LoVo (cell line): ENCODE results near the gene ARL15.

Source experiments
- DNase-seq: peaks from one replicate; pipeline ENCODE4 v3.0.0-alpha.2; 2016; ENCODE audit warnings: low spot score

The ARL15 gene

DNA sequence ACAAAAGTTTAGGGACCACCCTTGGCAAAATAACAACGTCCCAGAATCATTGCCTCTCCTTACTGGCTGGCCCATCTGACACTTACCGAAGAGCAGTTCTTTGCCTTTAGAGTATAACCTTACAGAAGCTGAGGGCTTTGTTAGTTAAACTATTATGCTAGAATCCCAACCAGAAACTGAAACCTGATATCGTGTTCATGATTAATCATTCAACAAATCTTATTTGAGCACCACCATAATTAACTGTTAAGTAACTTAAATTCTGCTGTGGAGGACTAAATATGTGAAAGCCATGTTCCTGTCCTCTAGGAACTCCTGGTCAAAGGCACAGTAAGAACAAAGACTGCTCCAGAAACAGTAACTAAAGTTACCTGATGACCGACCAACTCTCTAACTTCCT is 104.9 kb downstream of the ARL15 start:
- no peak for DNase-seq

DNA sequence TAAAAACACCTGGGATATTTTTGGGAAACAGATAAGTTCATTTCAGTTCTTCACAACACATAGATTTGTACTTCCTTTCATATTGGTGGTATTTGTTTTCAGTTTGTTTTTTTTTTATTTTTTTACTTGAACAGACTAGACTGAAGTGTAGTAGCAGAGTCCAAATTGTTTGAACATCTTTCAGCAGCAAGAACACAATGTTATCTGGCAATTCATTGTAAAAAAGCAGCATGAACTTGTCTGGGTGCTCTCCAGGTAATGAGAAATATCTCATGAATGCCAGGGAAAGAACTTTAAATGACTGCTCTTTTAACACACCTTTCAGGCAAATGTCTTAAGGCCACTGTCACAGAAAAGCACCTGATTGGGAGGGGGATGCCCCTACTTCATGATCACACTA is 113.4 kb downstream of the ARL15 start:
- DNase-seq = no peak

DNA sequence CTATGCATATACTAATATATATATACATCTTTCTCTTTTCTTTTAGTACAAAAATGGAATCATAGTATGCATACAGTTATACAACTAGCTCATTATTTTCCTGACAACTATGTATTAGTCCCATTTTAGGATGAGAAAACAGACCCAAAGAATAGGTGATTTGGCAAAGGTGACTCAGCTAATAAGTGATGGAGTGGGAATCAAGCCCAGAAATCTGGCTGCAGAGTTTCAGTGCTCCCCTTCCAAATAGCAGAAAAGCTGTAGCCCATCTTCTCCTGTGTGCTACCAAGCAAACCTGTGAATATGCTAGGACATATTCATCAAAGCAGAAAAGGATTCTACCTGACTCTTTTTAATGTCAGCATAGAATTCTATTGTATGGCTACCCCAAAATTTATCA is 114.7 kb downstream of the ARL15 start:
- DNase-seq = no peak

DNA sequence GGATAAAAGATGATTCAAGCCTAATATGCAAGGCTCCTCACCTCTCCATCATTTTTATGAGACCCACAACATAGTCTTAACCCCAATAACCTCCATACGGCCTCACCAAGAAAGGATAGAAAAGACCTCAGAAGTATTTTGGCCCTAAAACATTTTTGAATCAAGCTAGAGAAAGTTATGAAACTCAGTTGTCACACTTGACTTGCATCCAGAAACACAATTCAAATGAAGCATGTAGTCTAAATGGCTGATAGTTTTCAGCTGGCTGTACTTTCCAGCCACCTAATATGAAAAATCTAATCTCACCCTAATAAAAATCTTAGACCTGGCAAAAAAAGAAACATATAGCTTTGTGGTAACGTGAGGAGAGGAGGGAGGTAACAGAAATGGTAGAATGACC is 116.1 kb downstream of the ARL15 start:
- DNase-seq = no peak

DNA sequence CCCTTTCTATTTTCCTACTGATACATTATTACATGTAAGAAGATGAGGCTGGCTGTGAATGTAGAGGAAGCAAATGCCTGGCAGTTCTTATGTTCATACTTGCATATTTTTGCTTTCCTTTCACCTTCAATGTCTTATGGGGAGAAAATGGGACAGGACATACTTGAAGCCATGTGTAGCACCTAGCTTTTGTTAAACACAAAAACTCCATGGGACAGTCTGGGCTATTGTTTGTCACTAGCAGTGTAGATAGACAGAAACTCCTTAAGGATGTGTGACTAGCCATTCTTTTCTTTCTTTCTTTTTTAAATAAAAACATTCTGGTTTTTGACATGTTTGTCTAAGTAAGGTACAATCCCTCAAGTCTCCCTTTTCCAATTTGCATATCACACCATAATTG is 122.7 kb downstream of the ARL15 start:
- no peak for DNase-seq

DNA sequence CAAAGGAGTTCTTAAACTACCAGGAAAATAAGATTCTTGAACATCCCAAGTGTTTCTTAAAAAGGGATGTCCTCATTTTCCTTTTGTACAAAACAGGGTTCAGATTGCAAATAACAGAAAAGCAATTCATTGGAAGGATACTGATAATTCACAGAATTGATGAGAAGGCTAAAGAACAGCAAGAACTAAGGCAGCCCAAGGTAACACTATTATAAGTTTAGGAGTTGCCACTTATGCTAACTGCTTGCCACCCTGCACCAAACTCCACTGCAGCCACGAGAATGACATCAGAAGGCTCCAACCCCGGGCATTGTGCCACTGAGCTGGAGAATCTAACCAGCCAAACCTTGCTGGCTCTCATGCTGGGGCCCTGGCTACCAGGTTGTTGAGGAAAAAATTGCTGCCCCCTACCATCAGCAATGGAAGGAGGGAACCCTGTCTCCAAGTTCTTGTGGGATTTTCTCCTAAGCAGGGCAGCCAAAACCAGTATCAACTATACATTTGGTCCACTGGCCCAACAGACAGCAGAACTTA is 123.4 kb downstream of the ARL15 start:
- DNase-seq = no peak

DNA sequence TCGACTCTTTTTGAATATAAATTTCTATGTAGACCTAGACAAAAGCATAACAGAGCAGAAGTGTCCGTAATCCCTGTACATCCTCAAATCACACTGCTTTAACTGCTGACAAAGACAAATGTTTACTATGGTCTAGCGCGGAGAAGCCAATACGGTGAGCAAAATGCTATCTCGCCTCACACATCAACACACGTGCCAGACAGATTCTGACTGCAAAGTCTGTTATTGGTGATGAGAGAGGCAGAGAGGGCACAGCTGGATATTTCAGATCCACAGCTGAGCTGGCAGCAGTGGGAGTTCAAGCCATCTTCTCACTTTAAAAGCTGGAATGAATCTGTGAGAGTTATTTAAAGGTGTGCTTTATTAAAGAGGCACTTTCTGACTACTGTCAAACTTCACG is 124.3 kb downstream of the ARL15 start:
- DNase-seq = no peak

DNA sequence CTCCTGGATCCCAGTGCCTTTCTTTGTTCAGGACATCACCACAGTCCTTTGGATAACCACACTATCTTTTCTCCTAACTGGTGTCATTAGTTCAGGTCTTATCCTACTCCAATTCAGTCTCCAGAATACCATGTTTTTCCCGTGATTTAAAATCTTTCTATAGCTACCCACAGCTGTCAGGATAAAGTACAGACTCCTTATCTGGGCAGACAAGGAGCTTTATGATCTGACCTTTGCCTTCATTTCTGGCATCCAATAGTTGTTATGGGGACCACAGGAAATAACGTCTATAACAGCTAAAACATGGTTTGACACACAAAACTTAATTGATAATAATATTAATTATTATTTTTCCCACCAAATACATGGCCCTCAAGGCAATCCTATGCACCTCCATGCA is 125.6 kb downstream of the ARL15 start:
- DNase-seq = no peak

DNA sequence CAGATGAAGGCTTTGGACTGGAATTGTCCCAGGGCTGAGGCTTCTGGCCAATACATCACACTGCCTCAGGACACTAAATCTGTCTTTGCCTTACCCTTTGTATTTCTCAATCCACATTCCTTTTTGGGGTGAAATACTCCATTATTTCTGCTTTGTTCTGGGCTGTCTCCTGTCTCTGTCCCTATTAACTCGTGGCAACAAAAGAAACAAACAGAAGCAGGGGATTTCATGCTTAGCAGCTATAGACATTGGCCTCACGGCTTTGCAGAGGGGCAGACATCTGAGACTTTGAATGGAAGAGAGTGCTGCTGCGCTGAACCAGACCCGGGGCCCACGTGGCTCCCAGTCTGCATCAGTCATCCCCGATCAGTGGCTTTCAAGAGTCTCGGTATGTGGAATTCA is 129.7 kb downstream of the ARL15 start:
- no peak for DNase-seq

DNA sequence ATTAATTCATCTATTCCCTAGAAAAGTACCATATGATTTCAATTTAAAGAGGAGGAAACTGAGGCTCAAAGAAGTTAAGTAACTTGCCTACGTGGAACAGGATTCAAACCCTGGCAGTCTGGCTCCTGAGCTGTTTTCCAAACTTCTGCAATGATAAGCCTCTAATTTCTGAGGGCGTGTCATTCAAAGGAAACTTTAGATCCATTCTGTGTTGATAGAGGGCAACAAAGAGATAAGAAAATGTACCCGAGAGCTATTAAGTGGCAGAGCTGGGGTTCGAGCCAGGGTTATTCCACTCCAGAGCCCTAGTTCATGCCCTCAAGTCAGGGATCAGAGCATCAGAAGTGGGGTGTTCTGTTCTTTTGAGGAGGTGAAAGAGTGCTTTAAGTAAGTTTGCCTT is 131.4 kb downstream of the ARL15 start:
- no peak for DNase-seq

DNA sequence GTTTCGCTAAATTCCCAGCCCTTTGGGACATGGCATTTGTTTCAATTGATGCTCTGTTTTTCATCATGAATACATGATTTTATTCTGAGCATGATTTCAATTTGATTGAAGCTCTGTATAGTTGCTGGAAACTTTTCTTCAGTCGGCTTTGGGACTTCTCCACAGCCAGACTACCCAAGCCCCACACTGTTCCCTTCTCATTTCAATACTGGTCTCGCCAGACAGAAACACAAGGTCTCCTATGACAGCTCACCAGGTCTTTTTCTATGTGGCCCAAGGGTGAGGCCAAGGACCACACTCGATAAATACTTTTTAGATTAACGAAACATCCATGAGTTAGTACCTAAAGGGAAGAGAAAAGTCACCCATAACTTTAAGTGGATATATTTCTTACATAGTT is 132.2 kb downstream of the ARL15 start:
- no peak for DNase-seq

DNA sequence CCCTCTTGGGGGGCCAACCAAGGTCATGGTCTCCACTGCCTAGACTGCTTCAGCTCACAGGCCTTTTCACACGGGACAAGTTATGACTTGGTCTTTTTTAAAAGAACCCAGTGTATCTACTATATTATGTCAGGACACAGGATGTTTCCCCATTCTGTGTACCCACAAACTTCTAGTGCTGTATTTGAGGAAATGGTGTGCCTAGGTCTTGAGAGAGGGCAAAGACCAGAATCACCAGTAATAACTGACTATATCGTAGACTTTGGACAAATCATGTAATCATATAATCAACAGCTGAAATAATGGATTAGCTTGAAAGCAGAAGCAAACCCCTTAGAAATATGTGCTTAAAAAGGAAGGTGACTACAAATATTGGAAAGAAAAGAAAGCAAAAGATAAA is 133.3 kb downstream of the ARL15 start:
- no peak for DNase-seq

DNA sequence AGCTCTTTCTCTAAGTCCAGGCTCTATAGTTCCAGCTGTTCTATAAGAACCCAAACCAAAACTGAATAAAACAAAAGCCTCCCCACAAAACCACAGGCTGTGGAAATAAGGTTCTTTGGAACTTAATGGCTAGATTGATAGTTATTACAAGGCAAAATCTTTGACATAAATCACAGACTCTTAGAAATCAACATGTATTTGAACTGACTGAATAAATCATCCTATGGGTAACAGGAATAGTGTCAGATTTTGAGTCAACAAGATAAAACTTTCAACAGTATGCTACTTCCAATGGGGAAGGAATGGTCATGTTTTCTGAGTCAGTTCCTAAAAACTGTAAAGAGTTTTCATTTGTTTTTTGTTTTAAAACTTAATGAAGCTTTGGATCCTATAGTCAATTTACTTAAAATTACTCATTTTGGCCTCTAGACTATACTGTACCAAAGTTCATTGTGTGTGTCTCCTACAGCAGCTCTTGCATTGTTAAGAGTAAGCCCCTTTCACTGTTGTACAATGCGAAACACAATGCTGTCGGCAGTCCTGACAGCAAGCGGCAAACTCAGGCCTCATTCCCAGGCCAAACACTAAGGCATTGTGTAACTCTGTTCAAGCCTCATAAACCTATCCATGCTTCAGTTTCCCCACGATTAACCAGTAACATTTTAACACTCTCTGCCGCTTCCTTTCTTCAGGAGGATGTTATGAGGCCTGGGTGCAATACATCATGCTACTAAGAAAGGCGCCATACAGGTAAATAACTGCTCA is 134.1 kb downstream of the ARL15 start:
- DNase-seq = no peak

DNA sequence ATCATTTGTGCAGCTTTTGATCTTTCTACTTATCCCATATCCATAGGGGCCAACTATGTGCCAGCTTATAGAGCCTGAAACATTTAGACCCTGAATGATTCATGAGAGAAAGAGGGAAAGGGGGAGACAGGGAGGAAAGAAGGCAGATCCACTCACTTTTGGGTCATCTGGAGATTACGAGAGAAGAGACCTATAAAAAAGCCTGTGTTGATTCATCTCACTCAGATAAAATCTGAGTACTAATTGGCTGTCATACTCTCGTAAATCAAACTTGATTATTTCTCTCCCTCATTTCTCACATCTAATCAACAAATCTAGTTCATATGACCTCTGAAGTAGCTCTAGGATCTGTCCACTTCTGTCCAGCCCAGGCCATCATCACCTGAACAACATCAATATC is 137.1 kb downstream of the ARL15 start:
- DNase-seq = no peak

DNA sequence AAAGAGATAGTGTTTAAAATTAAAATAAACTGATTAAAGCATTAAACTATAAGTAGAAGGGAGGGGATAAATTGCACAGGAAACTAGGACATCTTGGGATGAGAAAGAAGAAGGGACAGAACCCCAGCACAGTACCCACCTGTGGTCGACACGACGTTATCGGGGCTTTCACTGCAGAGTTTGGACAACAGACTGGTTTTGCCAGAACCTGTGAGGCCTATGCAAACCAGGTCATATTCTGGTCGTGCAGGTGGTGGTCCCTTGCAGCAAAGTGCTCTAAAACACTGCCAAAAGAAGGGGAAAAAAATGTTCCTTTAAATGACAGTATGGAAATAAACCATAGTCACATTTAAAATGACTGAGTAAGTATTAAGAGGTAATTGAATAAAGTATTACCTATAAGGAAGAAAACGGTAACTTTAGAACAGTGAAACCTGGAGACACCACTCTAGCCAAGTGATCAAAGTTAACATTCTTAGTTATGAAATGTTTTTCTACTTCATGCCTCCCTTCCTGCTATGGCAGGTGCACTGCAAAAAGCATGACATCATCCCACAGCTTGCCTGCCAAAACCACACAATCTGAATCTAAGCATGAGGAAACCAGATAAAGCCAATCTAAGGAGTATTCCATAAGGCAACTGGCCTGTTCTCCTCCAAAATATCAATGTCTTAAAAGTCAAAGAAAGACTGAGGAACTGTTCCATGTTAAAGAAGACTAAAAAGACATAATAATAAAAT is 138.6 kb downstream of the ARL15 start:
- no peak for DNase-seq

DNA sequence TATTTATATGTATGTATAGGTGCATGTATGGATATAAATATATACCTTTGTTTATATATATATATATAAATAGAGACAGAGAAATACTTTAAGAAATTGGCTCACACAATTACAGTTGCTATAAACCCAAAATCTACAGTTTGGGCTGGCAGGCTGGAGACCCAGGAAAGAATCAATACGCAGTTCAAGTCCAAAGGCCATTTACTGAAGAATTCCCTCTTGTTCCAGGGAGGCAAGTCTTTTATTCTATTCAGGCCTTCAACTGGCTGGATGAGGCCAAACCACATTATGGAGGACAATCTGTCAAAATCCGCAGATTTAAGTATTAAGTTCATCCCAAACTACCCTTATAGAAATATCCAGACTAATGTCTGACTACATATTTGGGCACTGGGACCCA is 144.7 kb downstream of the ARL15 start:
- no peak for DNase-seq

DNA sequence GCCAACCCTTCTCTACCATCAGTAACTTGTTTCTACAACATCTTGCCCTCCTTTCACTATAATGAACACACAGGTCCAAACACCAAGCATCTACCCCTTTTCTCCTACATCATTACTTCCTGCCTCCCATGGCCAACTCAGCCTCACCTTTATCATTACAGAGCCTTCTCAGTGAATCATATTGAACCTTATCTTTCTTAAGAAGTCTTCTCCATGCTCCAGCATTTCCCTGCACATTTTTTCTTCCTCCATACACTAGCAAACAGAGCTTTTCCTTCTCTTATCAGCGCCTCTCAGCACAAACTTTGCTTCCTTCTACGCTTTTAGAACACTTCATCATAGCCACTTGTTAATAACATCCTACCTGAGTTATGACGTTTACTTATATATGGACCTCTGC is 148.2 kb downstream of the ARL15 start:
- DNase-seq = no peak

DNA sequence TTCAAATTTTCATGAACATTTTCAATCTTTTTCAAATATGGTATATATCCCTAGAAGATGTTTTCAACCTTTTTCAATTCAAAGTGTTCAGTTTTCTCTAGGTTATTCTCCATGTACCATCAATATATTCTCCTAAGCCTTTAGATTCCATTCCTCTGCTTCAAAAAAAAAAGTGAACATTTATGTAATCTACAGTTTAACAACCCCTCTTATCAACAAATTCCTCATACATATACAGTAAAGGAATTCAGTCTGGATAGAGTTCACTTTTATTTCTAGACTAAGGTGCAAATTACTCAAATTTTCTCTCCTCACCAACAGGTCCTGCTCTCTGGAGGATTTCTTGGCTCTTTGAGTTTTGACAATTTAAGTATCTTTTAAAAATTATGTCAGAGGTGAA is 150.0 kb downstream of the ARL15 start:
- DNase-seq = no peak

DNA sequence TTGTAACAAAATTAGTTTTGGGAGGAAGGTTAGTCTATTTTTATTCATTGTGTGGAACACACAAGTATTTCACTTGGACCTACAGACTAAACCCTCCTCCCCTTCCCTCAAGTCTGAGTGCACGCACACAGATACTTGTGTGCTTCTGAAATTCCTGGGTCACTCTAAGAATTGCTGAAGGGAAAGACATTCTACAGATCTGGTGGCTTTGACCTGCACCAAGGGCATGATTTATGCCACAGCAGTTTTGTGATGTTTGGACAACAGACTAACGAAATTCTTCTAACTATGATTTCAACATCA is 150.5 kb downstream of the ARL15 start:
- DNase-seq = no peak

DNA sequence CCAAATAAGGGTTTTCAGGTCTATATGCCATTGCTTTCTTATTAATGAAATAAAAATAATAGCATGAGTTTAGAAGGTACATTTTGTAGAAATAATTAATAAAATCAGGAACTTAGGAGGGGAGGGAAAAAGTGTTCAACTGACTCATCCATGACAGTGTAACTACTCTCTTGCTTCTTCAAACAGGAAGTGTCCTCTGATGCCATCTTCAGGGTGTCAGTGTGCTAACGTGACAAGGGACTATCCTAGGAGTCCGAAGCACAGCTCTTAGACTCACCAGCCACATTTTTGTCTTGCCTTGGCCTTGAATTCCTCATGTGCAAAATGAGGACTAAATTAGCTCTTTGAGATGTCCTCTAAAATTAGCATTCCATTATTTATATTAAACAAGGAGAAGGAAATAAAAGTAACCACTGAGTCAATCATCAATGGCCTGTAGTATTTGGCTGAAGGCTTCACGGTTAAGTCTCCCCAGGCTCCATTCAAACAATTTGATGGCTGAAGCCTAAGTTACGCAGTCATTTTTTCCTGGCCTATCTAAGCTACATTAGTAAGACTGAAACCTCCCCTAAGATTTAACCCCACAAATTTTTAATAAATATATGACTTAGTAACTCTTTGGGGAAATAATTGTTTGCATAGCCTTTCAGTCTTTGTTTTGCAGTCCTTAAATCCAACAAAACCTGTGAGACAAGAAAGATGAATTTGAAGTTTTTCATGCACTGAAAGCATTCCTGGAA is 151.1 kb downstream of the ARL15 start:
- DNase-seq = no peak

DNA sequence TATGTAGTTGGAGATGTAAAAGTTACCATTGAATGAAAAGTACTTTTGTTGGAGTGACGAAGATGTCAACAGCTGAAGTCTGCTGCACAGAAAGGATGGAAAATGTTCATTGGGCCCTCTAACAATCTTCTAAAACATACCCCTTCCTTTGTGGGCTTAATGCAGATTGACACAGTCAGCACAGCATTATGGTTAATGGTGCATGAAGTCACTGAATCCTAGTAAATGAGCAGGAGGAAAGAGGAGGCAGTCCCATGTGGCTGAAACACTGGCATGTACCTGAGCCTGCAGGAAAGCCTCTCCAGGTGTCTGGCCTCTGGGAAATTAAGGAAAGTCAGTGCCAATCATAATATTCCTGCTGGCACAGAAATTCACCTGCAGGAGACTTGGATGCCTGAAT is 153.8 kb downstream of the ARL15 start:
- no peak for DNase-seq

DNA sequence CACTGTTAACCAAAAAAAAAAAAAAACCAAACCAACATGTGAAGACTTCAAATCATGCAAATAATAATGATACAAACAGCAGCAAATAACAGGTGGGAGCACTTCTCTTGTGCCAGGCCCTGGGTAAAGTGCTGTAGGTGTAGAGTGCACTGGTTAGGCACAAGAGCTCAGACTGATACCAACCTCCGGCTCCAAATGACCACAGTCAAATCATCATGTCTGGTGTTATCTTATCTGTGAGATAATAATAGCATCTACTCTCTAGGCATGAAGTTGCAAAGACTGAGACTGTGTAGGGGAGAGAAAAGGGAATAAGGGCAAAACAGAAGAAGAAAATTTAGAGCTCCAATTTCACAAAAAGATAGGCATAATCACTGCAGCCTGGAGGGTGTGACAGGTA is 159.5 kb downstream of the ARL15 start:
- no peak for DNase-seq

DNA sequence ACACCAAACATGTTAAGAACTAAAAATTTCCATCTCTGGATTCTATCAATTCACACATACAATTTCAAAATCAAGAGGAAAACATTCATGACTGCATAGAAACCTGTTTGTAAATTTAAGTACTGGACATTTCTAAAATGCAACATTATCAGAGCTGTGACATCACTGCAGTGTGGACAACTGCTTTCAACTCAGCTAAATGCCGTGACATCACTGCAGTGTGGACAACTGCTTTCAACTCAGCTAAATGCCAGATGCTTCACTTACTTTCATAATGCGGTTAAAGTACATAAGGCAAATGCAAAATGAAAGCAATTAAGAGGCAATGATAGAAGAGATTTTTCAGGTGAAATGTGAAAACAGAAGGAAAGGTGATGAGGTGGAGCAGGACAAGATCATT is 161.5 kb downstream of the ARL15 start:
- no peak for DNase-seq
